Aorta (tissue), 5 donors: Measurements from ENCODE around the gene CACNG1. TPM values are rescaled to one million over a fixed set of nuclear protein-coding genes. Genes with fewer than 3 reads are reported as not detected.

ENCODE experiments used
- ATAC-seq: fragments of 200-7000 bp; cut with Tn5 transposase; one replicate; pipeline ENCODE4 v1.9.1; 2022; ENCODE audit warnings: moderate library complexity; ENCODE audit not compliant: low FRiP score
- DNase-seq, 2 donors: peaks; one replicate each; pipeline ENCODE4 v3.0.0-alpha.2; 2020
- H3K27ac ChIP-seq, 2 donors: one replicate each; pipeline ENCODE4 v1.5.1; 2013; ENCODE audit warnings: low read length in 2 of 2, mild to moderate bottlenecking in 2 of 2, moderate library complexity in 2 of 2, control low read depth in 1 of 2, inconsistent platforms in 1 of 2, low read depth in 1 of 2
- H3K27me3 ChIP-seq, 2 donors: one replicate each; pipeline ENCODE4 v1.6.1; 2013; ENCODE audit warnings: control low read depth in 1 of 2, low read length in 1 of 2, mild to moderate bottlenecking in 1 of 2, moderate library complexity in 1 of 2; ENCODE audit not compliant: insufficient read depth in 2 of 2, control insufficient read depth in 1 of 2
- H3K36me3 ChIP-seq, 2 donors: one replicate each; pipeline ENCODE4 v1.6.1; 2013; ENCODE audit warnings: control low read depth in 1 of 2, low read length in 1 of 2, mild to moderate bottlenecking in 1 of 2; ENCODE audit not compliant: insufficient read depth in 2 of 2, control insufficient read depth in 1 of 2
- H3K4me1 ChIP-seq, 2 donors: one replicate each; pipeline ENCODE4 v1.6.1; 2013; ENCODE audit warnings: low read length in 2 of 2, control low read depth in 1 of 2, mild to moderate bottlenecking in 1 of 2, moderate library complexity in 1 of 2; ENCODE audit not compliant: insufficient read depth in 2 of 2, control insufficient read depth in 1 of 2
- H3K4me3 ChIP-seq, 2 donors: one replicate each; pipeline ENCODE4 v1.5.1; 2013; ENCODE audit warnings: low read length in 2 of 2, control low read depth in 1 of 2, mild to moderate bottlenecking in 1 of 2
- H3K9me3 ChIP-seq: one replicate; pipeline ENCODE4 v1.6.1; 2013; ENCODE audit warnings: mild to moderate bottlenecking, low read length; ENCODE audit not compliant: control insufficient read depth
- WGBS, 2 donors: extraction: QIAGEN DNeasy Blood & Tissue Kit; methylation state at CpG; one replicate each; pipeline ENCODE4 v1.1.7; 2013; 5-methylcytosine and 5-hydroxymethylcytosine counted together
- intact Hi-C, 2 donors: fragments of 100-400 bp; cut with DNase I; formaldehyde crosslinking; loops; one replicate each; pipeline versions ENCODE4 v1.14.2 to v1.15.0; 2022
- polyA plus RNA-seq, 2 donors: library from polyadenylated mRNA; stranded (reverse); fragments of 200-250 nt; gene quantifications; one replicate each; pipeline ENCODE4 v1.2.3, GENCODE V29; 2013
- total RNA-seq, 2 donors: library from RNA; stranded (reverse); fragmentation: NEBNext Ultra II Directional; extraction: Animal tissue kit (Norgen Biotek cat#: 25700); gene quantifications; one replicate each; pipeline ENCODE4 v1.2.1, GENCODE V29; 2021
- donor health status: healthy with polysubstance abuse.
- donor health status: Bipolar disorder and iron deficiency.
- donor health status: DM: no; HTN: no; CAD: no.
- donor health status: DM: no; HTN: no; CAD: no.
- donor health status: DM: yes; HTN: yes; CAD: no.

CACNG1 gene
- total and polyA plus RNA-seq, 4 donors = 0.38 TPM; not detected in 3

DNA sequence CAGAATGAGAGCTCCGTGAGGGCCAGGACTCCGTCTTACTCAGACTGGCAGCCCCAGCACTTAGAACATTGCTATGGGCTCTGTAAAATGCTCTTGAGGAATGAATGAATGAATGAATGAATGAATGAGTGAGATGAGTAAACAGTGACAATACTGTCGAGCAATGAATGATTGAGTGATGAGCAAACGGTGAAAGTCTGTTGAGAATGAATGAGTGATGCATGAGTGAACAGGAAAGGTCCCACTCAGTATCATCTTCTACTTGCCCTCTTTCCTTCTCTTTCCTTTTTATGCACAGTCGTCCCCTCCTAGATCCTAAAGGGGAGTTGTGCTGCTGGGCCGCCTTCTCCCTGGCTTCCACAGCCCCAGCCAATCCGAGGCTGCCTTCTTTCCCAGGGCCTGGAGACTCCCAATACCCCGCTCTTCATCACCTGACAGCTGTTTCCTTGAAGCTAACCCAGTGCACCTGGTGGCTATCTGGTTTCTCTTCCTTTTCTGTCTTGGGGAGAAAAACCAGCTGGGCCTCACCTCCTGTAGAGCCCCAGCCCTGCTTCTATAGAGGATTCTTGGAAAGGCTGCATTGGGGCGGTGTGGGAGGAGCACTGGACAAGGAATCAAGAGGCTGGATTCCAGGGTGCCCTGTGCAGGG lies 32.7 kb upstream of the CACNG1 start:
- DNase-seq = no peak
- Histone ChIP-seq H3K36me3 (no peaks in the 10 kb centered on the region), H3K4me1 (no peaks in the 10 kb centered on the region), H3K4me3 (no peak overlapping the region), H3K27me3 (no peaks in the 10 kb centered on the region), H3K27ac (no peak overlapping the region), H3K9me3 (peaks cover 2% of the 10 kb centered on the region)
- intact Hi-C loops = no loop called here
- 86 to 87% methylated on average over 9 of the region's 9 CpGs for WGBS, 2 donors
- ATAC-seq = no peak

DNA sequence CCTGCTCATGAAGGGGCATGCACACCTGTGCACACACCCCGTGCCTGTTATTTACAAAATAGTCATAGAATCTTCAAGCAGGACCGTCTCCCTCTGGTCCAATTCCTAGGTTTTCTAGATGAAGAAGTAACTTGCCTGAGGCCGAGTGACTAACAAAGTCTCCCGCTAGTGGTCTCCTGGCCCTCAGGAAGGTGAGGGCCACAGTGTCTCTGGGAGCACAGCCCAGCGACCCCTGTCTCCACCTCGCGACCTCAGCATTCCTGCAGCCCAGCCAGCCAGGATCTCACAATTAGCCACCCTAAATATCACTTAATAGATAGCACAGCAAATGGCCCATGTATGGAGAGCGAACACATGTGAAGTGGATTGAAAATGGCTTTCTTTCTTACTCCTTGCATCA lies 30.5 kb upstream of the CACNG1 start:
- H3K4me3 ChIP-seq = no peak overlapping the region
- ATAC-seq = no peak
- intact Hi-C loops = no loop called here
- H3K9me3 ChIP-seq = no peaks in the 10 kb centered on the region
- no peaks in the 10 kb centered on the region for H3K36me3 ChIP-seq
- WGBS, 2 donors = 90% methylated on average over 8 of the region's 8 CpGs
- H3K27me3 ChIP-seq = no peaks in the 10 kb centered on the region
- no peak for DNase-seq
- H3K27ac ChIP-seq = no peak overlapping the region
- no peaks in the 10 kb centered on the region for H3K4me1 ChIP-seq

DNA sequence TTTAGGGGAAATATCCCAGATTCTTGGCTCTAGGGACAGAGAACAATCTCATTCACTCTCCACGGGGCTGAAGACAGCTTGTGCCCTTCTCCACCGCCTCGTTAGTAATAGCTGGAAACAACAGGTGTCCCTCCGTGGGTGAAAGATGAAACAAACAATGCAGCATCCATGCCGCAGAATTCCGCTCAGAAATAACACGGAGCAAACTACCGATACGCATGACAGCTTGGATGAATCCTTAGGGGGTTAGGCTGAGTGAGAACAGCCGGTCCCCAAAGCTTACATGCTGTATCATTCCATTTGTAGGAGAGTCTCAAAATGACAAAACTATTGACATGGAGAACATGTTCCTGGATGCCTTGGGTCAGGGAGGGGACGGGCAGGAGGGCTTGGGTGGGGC lies 29.4 kb upstream of the CACNG1 start:
- H3K4me1 ChIP-seq = no peaks in the 10 kb centered on the region
- 83 to 86% methylated on average over 11 of the region's 11 CpGs for WGBS, 2 donors
- H3K9me3 ChIP-seq = no peaks in the 10 kb centered on the region
- intact Hi-C loops = no loop called here
- DNase-seq = no peak
- no peaks in the 10 kb centered on the region for H3K27me3 ChIP-seq
- no peaks in the 10 kb centered on the region for H3K36me3 ChIP-seq
- no peak overlapping the region for H3K27ac ChIP-seq
- ATAC-seq = no peak
- H3K4me3 ChIP-seq = no peak overlapping the region

DNA sequence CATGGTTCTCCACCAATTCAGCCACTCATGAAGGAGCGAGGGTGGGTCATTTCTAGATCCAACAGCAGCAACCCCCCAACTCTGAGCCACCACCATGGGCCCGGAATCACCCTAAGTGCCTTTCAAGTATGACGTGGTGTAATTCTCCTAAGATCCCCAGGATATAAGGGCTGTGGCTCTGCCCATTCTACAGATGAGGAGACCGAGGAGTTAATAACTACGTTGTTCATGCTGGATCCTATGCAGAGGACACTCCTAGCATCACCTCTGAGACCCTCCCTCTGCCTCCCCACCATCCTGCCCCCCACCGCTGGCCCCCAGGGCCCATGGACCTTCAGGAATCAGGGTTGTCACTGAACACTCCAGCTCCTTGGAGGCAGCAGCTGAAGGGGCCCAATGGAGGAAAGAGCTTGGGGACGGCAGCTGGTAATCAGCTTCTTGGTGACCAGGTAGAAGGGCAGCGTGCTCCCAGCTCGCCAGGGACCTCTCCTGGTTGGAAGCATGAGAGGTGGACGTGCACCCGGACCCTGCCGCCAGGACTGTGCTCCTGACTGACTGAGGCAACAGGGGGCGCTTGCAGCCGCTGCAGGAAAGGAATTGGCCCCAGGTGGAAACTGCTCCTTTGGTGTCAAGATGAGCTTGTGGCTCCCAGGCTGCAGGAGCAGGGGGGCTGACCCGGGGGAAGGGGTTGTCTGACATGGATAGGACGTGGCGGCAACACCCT lies 28.2 kb upstream of the CACNG1 start:
- no peak overlapping the region for H3K27ac ChIP-seq
- no peak overlapping the region for H3K4me3 ChIP-seq
- H3K27me3 ChIP-seq = no peaks in the 10 kb centered on the region
- WGBS, 2 donors = 81 to 83% methylated on average over 17 of the region's 17 CpGs
- H3K36me3 ChIP-seq = no peaks in the 10 kb centered on the region
- ATAC-seq (no peak), DNase-seq (no peak)
- H3K9me3 ChIP-seq = no peaks in the 10 kb centered on the region
- H3K4me1 ChIP-seq = no peaks in the 10 kb centered on the region
- intact Hi-C loops = no loop called here

DNA sequence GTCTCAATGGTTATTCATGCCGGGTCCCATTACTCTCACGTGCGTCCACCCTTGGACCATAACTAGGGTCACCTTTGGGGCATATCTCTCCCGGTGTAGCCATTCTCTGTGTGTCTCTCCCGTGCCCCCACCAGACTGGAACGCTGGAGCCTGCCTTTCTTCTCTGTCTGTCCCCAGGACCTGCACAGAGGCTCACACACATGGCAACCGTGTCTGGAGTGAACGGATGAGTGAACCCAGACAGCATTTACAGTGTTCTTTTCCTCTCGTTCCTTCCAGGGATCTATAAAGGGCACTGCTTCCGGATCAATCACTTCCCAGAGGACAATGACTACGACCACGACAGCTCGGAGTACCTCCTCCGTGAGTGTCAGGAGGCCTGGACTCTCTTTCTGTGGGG lies 26.4 kb upstream of the CACNG1 start:
- Histone ChIP-seq H3K4me1 (no peaks in the 10 kb centered on the region), H3K27ac (no peak overlapping the region), H3K4me3 (no peak overlapping the region), H3K36me3 (no peaks in the 10 kb centered on the region), H3K9me3 (no peaks in the 10 kb centered on the region), H3K27me3 (no peaks in the 10 kb centered on the region)
- ATAC-seq (no peak), DNase-seq (no peak)
- intact Hi-C loops = no loop called here
- WGBS, 2 donors = 79 to 81% methylated on average over 14 of the region's 14 CpGs

DNA sequence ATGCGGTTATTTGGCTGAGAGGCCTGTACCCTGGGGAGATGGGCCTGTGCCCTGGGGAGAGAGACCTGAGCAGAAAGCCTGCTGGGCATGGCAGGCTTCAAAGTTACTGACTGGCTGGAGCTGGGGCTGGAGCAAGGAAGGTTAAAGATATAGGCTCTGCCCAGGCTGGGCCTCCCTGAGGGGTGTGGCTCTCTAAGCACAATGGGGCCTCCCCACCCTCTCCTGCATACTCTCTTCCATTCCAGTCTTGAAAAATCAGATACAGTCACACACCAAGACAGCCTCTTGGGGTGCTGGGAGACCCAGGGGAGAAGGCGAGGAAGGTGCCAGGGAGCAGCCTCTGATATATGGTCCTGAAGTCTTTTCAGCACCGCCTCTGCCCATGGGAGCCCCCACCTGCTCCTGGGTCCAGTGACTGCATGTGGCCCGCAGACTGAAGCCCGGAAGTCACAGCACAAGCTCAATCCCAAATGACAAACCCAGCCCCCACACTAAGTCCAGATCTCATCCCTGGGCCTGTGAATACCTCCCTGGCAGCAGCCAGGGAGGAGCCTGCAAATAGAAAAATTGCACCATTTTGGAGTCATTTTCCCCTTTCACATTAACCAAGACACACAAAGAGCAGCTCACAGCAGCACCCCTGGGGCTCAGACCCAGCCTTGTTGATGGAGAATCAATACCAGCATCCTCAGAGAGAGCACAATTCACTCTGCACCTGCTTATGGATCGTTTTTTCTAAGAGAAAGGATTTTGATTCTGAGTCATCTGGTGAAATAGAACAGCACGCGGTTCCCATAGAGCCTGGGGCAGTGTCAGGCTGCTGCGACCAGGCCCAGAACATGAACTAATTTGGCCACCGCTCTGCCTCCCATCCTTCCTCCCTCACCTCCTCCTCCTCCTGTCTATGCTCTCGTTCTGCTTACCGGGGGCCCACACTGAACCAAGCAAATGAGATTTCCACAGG lies 25.6 kb upstream of the CACNG1 start:
- intact Hi-C loops = no loop called here
- Histone ChIP-seq H3K36me3 (no peaks in the 10 kb centered on the region), H3K4me1 (no peaks in the 10 kb centered on the region), H3K27ac (no peak overlapping the region), H3K4me3 (no peak overlapping the region), H3K9me3 (no peaks in the 10 kb centered on the region), H3K27me3 (no peaks in the 10 kb centered on the region)
- DNase-seq (no peak), ATAC-seq (no peak)
- WGBS, 2 donors = 88 to 90% methylated on average over 12 of the region's 12 CpGs

DNA sequence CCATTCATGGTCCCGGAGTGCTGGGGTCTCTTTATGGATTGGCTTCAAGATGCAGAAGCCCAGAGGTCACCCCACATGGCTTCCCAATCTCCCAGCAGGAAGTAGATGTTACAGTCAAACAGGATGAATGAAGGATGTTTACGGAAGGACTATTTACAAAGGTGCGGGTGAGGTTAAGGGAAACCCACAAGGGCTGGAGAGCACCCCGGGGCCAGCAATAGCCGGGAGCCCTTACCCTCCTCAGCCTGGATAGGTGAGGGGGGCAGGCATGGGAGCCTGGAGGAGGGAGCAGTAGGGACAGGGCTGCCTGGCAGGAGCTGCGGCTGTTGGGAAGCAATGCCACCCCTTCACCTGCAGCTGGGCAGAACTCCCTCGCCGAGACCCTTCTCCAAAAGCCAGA lies 24.5 kb upstream of the CACNG1 start:
- 87 to 91% methylated on average over 8 of the region's 8 CpGs for WGBS, 2 donors
- H3K36me3 ChIP-seq = no peaks in the 10 kb centered on the region
- no peaks in the 10 kb centered on the region for H3K27me3 ChIP-seq
- ATAC-seq (no peak), DNase-seq (no peak)
- H3K9me3 ChIP-seq = no peaks in the 10 kb centered on the region
- H3K4me3 ChIP-seq = no peak overlapping the region
- intact Hi-C loops = no loop called here
- no peaks in the 10 kb centered on the region for H3K4me1 ChIP-seq
- no peak overlapping the region for H3K27ac ChIP-seq

DNA sequence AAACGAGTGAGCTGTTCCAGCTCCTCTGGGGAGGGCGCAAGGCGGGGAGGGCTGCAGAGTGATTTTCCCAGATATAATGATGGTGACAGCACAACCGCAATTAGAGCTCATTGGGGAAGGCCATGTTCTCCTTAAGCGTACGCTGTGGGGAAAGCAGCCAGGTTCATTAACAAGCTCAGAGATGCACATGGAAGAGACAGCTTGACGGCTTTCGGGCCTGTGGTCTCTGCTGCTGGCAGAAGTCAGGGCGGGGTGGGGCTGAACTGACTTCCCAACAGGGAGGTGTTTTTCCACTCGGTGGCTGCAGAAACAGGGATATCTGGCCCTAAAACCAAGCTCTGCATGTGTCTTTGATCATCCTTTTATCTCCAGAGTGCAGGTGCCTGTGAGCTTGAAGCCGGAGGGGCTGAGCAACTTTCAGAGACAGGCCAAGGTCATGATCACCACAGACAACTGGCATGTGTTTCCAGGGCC lies 24.0 kb upstream of the CACNG1 start:
- no peak overlapping the region for H3K27ac ChIP-seq
- intact Hi-C loops = no loop called here
- H3K27me3 ChIP-seq = no peaks in the 10 kb centered on the region
- DNase-seq = no peak
- H3K9me3 ChIP-seq = no peaks in the 10 kb centered on the region
- H3K36me3 ChIP-seq = no peaks in the 10 kb centered on the region
- no peak for ATAC-seq
- H3K4me3 ChIP-seq = no peak overlapping the region
- no peaks in the 10 kb centered on the region for H3K4me1 ChIP-seq
- 86 to 87% methylated on average over 11 of the region's 11 CpGs for WGBS, 2 donors
